Peyer's patch (tissue), 4 donors: ENCODE results near the gene CYB5R3. TPM values are rescaled to one million over a fixed set of nuclear protein-coding genes. Genes with fewer than 3 reads are reported as not detected.

Source experiments
- DNase-seq, 3 donors: peaks; one replicate each; pipeline ENCODE4 v3.0.0-alpha.2; 2017 to 2019
- H3K27ac ChIP-seq, 4 donors: fragments of 200-600 bp; sonication (generic); one replicate each; pipeline ENCODE4 v1.5.1; 2016 to 2019
- H3K27me3 ChIP-seq, 2 donors: fragments of 200-600 bp; sonication (generic); one replicate each; pipeline ENCODE4 v1.5.1; 2019
- H3K36me3 ChIP-seq, 3 donors: fragments of 200-600 bp; sonication (generic); one replicate each; pipeline ENCODE4 v1.5.1; 2016 to 2019
- H3K4me1 ChIP-seq, 4 donors: fragments of 200-600 bp; sonication (generic); one replicate each; pipeline ENCODE4 v1.5.1; 2016 to 2019
- H3K4me3 ChIP-seq, 4 donors: fragments of 200-600 bp; sonication (generic); 1 replicate in 3 of 4; 2 replicates in 1 of 4; pipeline ENCODE4 v1.5.1; 2016 to 2019; ENCODE audit warnings: mild to moderate bottlenecking in 1 of 4
- H3K9me3 ChIP-seq, 4 donors: fragments of 200-600 bp; sonication (generic); one replicate each; pipeline ENCODE4 v1.5.1; 2016 to 2019; ENCODE audit warnings: mild to moderate bottlenecking in 1 of 4
- POLR2A ChIP-seq, 2 donors: fragments of 450-650 bp; IDR thresholded peaks; one replicate each; pipeline ENCODE4 v1.5.1; 2017; ENCODE audit warnings: antibody characterized with exemption in 2 of 2, mild to moderate bottlenecking in 2 of 2, moderate library complexity in 2 of 2
- total RNA-seq, 4 donors: library from RNA; depleted of rRNA; stranded (reverse); fragments of >200 nt; gene quantifications; one replicate each; pipeline ENCODE4 v1.1.0, GENCODE V29; 2016
- TF ChIP-seq, protein P1 (sequence below), 6 experiments: fragments of 450-650 bp in 4 of 6; fragments of 200-600 bp in 2 of 6; sonication (generic) in 1 of 6; IDR thresholded peaks; one replicate each; pipeline ENCODE4 v1.5.1; 2017 to 2019; ENCODE audit warnings: antibody characterized with exemption in 6 of 6, mild to moderate bottlenecking in 3 of 6, moderate library complexity in 1 of 6

CYB5R3 gene
- total RNA-seq, 4 donors from 2014 or later, result 59.4 to 147 (median 117) TPM

GRCh38 chr22:42641801-42642413 lies 7.3 kb downstream of the CYB5R3 start:
- Histone ChIP-seq H3K36me3 (no peaks in the 10 kb centered on the region), H3K4me1 (peaks cover 4 to 55% (median 23%) of the 10 kb centered on the region in 4 donors), H3K4me3 (no peak overlapping the region), H3K27me3 (no peaks in the 10 kb centered on the region), H3K27ac (no peak overlapping the region), H3K9me3 (no peaks in the 10 kb centered on the region)
- DNase-seq, result no peak
- TF ChIP-seq, protein P1, sequence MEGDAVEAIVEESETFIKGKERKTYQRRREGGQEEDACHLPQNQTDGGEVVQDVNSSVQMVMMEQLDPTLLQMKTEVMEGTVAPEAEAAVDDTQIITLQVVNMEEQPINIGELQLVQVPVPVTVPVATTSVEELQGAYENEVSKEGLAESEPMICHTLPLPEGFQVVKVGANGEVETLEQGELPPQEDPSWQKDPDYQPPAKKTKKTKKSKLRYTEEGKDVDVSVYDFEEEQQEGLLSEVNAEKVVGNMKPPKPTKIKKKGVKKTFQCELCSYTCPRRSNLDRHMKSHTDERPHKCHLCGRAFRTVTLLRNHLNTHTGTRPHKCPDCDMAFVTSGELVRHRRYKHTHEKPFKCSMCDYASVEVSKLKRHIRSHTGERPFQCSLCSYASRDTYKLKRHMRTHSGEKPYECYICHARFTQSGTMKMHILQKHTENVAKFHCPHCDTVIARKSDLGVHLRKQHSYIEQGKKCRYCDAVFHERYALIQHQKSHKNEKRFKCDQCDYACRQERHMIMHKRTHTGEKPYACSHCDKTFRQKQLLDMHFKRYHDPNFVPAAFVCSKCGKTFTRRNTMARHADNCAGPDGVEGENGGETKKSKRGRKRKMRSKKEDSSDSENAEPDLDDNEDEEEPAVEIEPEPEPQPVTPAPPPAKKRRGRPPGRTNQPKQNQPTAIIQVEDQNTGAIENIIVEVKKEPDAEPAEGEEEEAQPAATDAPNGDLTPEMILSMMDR (IDR thresholded peaks at IDR 0.05), result no peak
- TF ChIP-seq POLR2A (IDR thresholded peaks at IDR 0.05), result no peak

GRCh38 chr22:42639541-42640241 lies 9.5 kb downstream of the CYB5R3 start:
- Histone ChIP-seq H3K36me3 (peaks cover 0 to 21% (median 0%) of the 10 kb centered on the region in 3 donors), H3K4me1 (peaks cover 0 to 32% (median 8%) of the 10 kb centered on the region in 4 donors), H3K27me3 (no peaks in the 10 kb centered on the region), H3K27ac (no peak overlapping the region), H3K4me3 (no peak overlapping the region), H3K9me3 (no peaks in the 10 kb centered on the region)
- no peak for TF ChIP-seq POLR2A (IDR thresholded peaks at IDR 0.05)
- TF ChIP-seq, protein P1 (IDR thresholded peaks at IDR 0.05), result no peak
- DNase-seq, result no peak

DNA sequence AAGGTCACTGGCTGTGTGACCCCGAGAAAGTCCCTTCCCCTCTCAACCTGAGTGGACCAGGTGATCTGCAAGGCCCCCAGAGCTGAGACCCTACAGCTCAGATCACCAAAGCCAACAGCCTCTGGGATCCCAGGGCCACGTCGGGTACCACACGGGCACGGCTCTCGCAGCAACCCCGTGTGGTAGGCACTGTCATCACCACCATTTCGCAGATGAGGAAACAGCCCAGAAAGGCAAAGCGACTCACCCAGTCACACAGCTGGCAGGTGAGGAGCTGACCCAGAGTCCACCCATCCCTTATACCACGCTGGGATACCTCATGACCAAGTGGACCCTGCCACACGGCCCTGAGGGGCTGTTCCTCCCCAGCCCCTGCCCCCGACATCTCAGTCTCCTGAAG lies 11.6 kb downstream of the CYB5R3 start:
- no peak overlapping the region for H3K4me3 ChIP-seq
- DNase-seq, result peak in 1 of 3 donors; percentile 31
- no peaks in the 10 kb centered on the region for H3K9me3 ChIP-seq
- TF ChIP-seq POLR2A (IDR thresholded peaks at IDR 0.05), result no peak
- TF ChIP-seq, protein P1 (IDR thresholded peaks at IDR 0.05), result no peak
- peaks cover 0 to 42% (median 0%) of the 10 kb centered on the region in 3 donors for H3K36me3 ChIP-seq
- no peak overlapping the region for H3K27ac ChIP-seq
- peaks cover 0 to 11% (median 0%) of the 10 kb centered on the region in 4 donors for H3K4me1 ChIP-seq
- no peaks in the 10 kb centered on the region for H3K27me3 ChIP-seq

DNA sequence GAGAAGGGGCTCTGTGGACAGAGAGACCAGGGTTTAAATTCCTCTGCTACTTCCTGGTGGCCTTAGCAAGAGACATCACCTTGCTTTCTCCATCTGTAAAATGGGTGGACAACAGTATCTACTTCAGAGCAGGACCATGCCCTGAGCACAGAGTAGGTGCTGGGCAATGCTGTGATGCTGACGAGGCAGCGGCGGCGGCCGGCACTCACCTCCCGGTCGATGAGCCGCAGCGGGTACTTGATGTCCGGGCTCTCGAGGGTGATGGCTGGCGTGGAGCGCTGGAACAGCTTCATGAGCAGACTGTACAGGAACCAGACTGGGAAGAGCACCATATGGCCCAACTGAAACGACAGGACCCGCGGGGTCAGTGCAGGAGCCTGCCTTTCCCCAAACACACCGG lies 12.7 kb downstream of the CYB5R3 start:
- peaks cover 0 to 53% (median 0%) of the 10 kb centered on the region in 3 donors for H3K36me3 ChIP-seq
- no peak overlapping the region for H3K4me3 ChIP-seq
- no peaks in the 10 kb centered on the region for H3K9me3 ChIP-seq
- peak overlapping the region in 1 of 4 donors; percentile 59 for H3K27ac ChIP-seq
- peak in 1 of 3 donors; percentile 34 for DNase-seq
- TF ChIP-seq, protein P1 (IDR thresholded peaks at IDR 0.05), result no peak
- TF ChIP-seq POLR2A (IDR thresholded peaks at IDR 0.05), result no peak
- peaks cover 0 to under 1% (median 0%) of the 10 kb centered on the region in 4 donors for H3K4me1 ChIP-seq
- no peaks in the 10 kb centered on the region for H3K27me3 ChIP-seq

- Histone ChIP-seq H3K36me3 (peaks cover 0 to 63% (median 0%) of the 10 kb centered on the region in 3 donors), H3K9me3 (no peaks in the 10 kb centered on the region), H3K4me3 (no peak overlapping the region), H3K27me3 (no peaks in the 10 kb centered on the region), H3K4me1 (no peaks in the 10 kb centered on the region), H3K27ac (peak overlapping the region in 2 of 4 donors; percentile 36 to 59)
- DNase-seq, result peak in 1 of 3 donors; percentile 39
- TF ChIP-seq POLR2A (IDR thresholded peaks at IDR 0.05), result no peak
Observed at GRCh38 chr22:42635531-42635930, 13.7 kb downstream of the CYB5R3 start.

- H3K27me3 ChIP-seq, result no peaks in the 10 kb centered on the region
- H3K9me3 ChIP-seq, result no peaks in the 10 kb centered on the region
- H3K4me1 ChIP-seq, result no peaks in the 10 kb centered on the region
- no peak overlapping the region for H3K27ac ChIP-seq
- H3K36me3 ChIP-seq, result peaks cover 0 to 88% (median 0%) of the 10 kb centered on the region in 3 donors
- TF ChIP-seq POLR2A (IDR thresholded peaks at IDR 0.05), result no peak
- TF ChIP-seq, protein P1 (IDR thresholded peaks at IDR 0.05), result no peak
- no peak overlapping the region for H3K4me3 ChIP-seq
- no peak for DNase-seq
Observed at GRCh38 chr22:42633013-42633412, 16.2 kb downstream of the CYB5R3 start.
